VCaP (cell line): ENCODE measurements around the gene PGBD5.
"Not testable (repeated sequence)": the region's sequence is repeated elsewhere in the genome, so short reads cannot be mapped to it uniquely, and the experiment has no call there.

Experiments used
- H3K27ac ChIP-seq: fragments of 450-650 bp; 2 replicates; pipeline ENCODE4 v1.5.1; 2017
- CTCF ChIP-seq: fragments of 450-650 bp; conservative IDR thresholded peaks from 2 replicates; pipeline ENCODE4 v1.5.1; 2017; ENCODE audit warnings: mild to moderate bottlenecking, moderate library complexity

PGBD5 gene

GRCh38 chr1:230414102-230414501 lies 12.0 kb downstream of the PGBD5 start:
- TF ChIP-seq CTCF, result no peak
- H3K27ac ChIP-seq, result no peak overlapping the region

- no peak for TF ChIP-seq CTCF
- no peak overlapping the region for H3K27ac ChIP-seq
These were observed 13.1 kb downstream of the PGBD5 start for GRCh38 chr1:230413061-230413460.

GRCh38 chr1:230408971-230409370 lies 17.2 kb downstream of the PGBD5 start:
- TF ChIP-seq CTCF, result no peak
- H3K27ac ChIP-seq, result no peak overlapping the region

GRCh38 chr1:230407351-230407750 lies 18.8 kb downstream of the PGBD5 start:
- no peak overlapping the region for H3K27ac ChIP-seq
- TF ChIP-seq CTCF, result no peak

- not testable (repeated sequence) for H3K27ac ChIP-seq
These were observed 19.4 kb downstream of the PGBD5 start for GRCh38 chr1:230406727-230407126.

- H3K27ac ChIP-seq, result no peak overlapping the region
- TF ChIP-seq CTCF, result no peak
These were observed 22.7 kb downstream of the PGBD5 start for GRCh38 chr1:230403442-230403841.

GRCh38 chr1:230401763-230402294 lies 24.3 kb downstream of the PGBD5 start:
- H3K27ac ChIP-seq, result no peak overlapping the region
- TF ChIP-seq CTCF, result no peak

GRCh38 chr1:230401101-230401500 lies 25.0 kb downstream of the PGBD5 start:
- TF ChIP-seq CTCF, result no peak
- H3K27ac ChIP-seq, result no peak overlapping the region
